ES-I3 (cell line): ENCODE results near the gene COPS3.
"Not testable (repeated sequence)": the region's sequence is repeated elsewhere in the genome, so short reads cannot be mapped to it uniquely, and the experiment has no call there.

Experiments used
- H3K36me3 ChIP-seq: 2 replicates; pipeline ENCODE4 v1.6.1; 2013; ENCODE audit warnings: mild to moderate bottlenecking, low read length, control low read depth, moderate library complexity; ENCODE audit not compliant: insufficient read depth
- H3K4me1 ChIP-seq: 2 replicates; pipeline ENCODE4 v1.6.1; 2013; ENCODE audit warnings: mild to moderate bottlenecking, control low read depth, low read length; ENCODE audit not compliant: insufficient read depth
- H3K9ac ChIP-seq: 2 replicates; pipeline ENCODE4 v1.6.1; 2013; ENCODE audit warnings: low read depth, mild to moderate bottlenecking, low read length, moderate library complexity
- H3K9me3 ChIP-seq: 2 replicates; pipeline ENCODE4 v1.6.1; 2013; ENCODE audit warnings: mild to moderate bottlenecking, low read length, moderate library complexity; ENCODE audit not compliant: control insufficient read depth, insufficient read depth

The COPS3 gene

DNA sequence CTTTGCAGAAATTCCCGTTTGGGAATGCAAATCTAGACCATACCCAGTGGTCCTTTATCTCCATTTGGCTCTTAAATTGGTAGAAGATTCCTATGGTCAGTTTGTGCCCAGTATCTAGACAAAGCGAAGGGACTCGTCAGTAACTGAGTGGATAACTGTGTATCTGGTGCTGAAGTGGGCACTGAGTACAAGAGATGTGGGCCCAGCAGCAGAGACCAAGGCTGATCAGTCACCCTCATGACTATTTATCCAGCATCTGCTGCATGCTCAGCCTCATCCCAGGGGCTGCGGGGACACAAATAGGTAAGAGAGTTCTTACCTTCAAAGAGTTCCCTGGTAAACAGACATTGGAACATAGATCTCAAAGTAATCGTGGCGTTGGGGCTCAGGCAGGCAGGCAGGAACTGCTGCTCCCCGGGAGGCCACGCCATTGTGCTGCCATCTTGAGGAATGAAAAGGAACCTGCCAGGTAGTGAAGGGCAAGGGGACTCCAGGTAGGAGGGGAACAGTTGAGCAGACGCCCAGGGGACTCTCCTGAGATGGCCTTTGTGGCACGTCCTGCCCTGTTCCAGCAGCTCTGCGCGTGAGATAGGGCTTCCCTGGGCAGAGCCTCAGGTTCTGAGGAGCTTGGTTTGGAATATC is 32.4 kb upstream of the COPS3 start:
- Histone ChIP-seq H3K4me1 (no peaks in the 10 kb centered on the region), H3K9ac (no peak overlapping the region), H3K9me3 (no peaks in the 10 kb centered on the region), H3K36me3 (no peaks in the 10 kb centered on the region)

DNA sequence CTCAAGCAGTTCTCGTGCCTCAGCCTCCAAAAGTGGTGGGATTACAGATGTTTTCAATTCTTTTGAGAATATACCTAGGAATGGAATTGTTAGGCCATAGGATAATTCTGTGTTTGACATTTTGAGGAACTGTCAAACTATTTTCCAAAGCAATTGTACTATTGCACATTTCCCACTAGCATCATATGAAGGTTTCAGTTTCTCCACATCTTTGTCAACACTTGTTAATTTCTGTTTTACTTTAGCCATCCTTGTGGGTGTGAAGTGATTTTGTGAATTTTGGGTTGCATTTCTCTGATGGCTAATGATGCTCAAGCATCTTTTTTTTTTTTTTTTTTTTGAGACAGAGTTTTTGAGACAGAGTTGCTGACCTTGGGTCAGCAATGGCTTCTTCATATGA is 28.3 kb upstream of the COPS3 start:
- no peaks in the 10 kb centered on the region for H3K36me3 ChIP-seq
- no peak overlapping the region for H3K9ac ChIP-seq
- H3K4me1 ChIP-seq = 0 out of 2 replicates have a peak, but pooled peaks cover 3% of the 10 kb centered on the region
- H3K9me3 ChIP-seq = no peaks in the 10 kb centered on the region

DNA sequence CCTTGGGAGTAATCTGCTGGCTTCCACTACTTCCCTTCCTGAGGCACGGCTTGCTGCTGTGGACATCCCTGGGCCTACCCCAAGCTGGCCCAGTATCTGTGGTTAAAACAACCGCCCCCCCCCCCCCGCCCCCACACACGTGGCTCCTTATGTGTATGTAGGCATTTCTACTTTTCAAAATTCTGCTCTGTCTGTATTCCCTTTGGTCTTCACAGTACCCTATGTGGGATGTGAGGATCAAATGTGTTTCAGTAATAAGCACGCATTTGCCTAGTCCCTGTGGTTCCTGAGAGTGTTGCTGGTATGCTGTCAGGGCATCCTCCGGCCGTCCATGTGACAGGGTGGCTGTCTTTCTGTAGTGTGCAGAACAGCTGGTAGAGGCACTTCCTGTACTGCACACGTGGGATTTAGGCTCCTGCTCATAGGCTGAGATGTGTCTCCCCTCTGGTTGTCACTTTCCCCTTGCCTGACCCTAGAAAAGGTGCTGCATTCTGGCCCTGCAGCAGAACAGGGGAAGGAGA is 24.3 kb upstream of the COPS3 start:
- Histone ChIP-seq H3K36me3 (no peaks in the 10 kb centered on the region), H3K9me3 (no peaks in the 10 kb centered on the region), H3K4me1 (0 out of 2 replicates have a peak, but pooled peaks cover 3% of the 10 kb centered on the region), H3K9ac (no peak overlapping the region)

GRCh38 chr17:17304521-17304985 is 23.5 kb upstream of the COPS3 start:
- Histone ChIP-seq H3K9me3 (no peaks in the 10 kb centered on the region), H3K36me3 (no peaks in the 10 kb centered on the region), H3K9ac (peak overlapping the region; percentile 81; the same call in 1 of the 2 replicates), H3K4me1 (0 out of 2 replicates have a peak, but pooled peaks cover 3% of the 10 kb centered on the region)

DNA sequence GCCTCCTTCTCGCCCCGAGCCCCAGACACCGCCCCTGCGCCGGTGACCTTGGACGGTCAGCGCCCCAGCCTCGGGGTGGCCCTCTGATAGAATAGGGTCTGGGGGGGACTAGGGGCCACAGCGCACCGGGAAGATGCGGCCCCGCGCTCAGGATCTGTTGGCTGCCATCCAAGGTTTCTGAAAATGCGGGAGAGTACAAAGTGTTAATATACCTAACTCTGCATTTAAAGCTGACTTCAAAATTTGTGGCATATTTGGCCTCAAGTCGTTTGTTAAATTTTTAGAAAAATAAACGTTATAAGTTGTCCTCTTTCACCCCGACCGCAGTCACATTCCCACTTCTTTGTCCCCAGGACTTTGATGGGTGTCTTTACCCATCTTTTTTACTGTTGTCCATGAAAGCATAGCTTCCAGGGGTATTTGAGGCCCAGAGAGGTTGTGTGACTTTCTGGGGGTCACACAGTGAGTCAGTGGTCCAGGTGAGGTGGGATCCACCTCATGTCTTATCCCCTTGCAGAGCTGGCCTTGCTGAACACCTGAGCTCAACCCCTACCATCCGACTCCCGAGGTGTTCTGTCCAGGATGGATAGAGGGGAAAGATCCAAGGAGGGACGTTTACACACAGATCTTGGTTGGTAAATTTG is 22.9 kb upstream of the COPS3 start:
- H3K4me1 ChIP-seq = 0 out of 2 replicates have a peak, but pooled peaks cover 3% of the 10 kb centered on the region
- no peaks in the 10 kb centered on the region for H3K36me3 ChIP-seq
- H3K9ac ChIP-seq = peak overlapping the region; percentile 81; the same call in 1 of the 2 replicates
- no peaks in the 10 kb centered on the region for H3K9me3 ChIP-seq

- H3K4me1 ChIP-seq = 0 out of 2 replicates have a peak, but pooled peaks cover 3% of the 10 kb centered on the region
- H3K9ac ChIP-seq = peak within 1 kb of the TSS; percentile 81
- no peaks in the 10 kb centered on the region for H3K36me3 ChIP-seq
- H3K9me3 ChIP-seq = no peaks in the 10 kb centered on the region
Measured at GRCh38 chr17:17303010-17303846, 22.2 kb upstream of the COPS3 start, which contains the start of gene NT5M. Gene NT5M (plus strand): TSS chr17:17303373. CDS start chr17:17303551, 178 bp downstream.

DNA sequence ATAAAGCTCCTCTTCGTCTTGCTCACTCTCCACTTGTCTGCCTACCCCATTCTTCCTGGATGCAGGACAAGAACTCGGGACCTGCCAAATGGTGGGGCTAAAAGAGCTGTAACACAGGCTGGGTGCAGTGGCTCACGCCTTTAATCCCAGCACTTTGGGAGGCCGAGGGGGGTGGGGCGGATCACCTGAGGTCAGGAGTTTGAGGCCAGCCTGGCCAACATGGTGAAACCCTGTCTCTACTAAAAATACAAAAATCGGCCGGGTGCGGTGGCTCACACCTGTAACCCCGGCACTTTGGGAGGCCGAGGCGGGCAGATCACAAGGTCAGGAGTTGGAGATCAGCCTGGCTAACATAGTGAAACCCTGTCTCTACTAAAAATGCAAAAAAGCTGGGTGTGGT is 20.6 kb upstream of the COPS3 start:
- not testable (repeated sequence) for H3K9me3 ChIP-seq, H3K36me3 ChIP-seq, H3K4me1 ChIP-seq
- H3K9ac ChIP-seq = peak overlapping the region; percentile 51; the same call in 1 of the 2 replicates

DNA sequence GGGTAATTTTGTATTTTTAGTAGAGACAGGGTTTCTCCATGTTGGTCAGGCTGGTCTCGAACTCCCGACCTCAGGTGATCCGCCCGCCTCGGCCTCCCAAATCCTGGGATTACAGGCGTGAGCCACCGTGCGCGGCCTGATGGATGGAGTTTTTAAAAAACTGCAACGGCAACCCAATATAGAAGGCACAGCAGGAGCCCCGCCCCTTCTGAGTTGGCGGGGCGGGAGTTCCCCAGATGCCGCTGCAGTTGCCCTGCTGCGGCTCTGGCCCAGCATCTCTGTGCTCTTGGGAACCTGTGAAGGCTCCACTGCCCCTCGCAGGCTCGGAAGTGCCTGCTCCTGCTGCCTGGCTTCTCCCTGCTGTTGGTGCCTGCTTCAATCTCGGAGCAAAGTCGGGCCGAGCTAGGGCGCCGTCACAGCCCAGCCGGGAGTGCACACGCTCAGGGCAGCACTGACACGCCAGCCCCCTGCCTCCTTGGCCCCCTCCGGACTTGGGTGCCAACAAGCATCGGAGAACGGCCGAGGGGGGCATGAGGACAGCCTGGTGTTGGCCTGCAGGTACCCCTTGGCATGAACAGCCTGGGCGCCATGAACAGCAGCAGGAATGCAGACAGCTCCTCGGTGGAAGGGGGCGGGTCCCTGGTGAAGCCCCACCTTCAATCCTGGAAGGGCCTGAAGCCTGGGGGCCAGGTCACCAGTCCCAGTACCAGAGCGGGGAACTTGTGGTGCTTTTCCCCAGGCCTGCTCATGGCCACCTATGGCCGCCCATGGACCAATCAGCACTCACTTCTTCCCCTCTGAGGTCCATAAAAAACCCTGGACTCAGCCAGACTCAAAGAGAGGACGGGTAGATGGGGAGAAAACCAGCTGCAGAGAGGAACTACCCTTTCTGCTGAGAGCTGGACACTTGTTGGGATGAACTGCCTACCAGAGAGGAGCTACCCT is 19.9 kb upstream of the COPS3 start:
- Histone ChIP-seq H3K4me1 (0 out of 2 replicates have a peak, but pooled peaks cover 3% of the 10 kb centered on the region), H3K9me3 (no peaks in the 10 kb centered on the region), H3K9ac (peak overlapping the region; percentile 51; the same call in 1 of the 2 replicates), H3K36me3 (no peaks in the 10 kb centered on the region)

DNA sequence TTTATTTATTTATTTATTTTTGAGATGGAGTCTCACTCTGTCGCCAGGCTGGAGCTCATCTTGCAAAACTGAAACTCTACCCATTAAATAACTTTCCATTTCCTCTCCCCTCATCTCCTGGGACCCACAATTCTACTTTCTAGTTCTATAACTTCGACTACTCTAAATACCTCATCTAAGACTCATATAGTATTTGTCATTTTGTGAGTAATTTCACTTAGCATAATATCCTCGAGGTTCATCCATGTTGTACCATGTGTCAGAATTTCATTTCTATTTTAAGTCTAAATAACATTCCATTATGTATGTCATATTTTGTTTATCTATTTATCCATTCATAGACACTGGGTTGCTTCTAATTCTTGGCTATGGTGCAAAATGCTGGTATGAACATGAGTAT is 17.1 kb upstream of the COPS3 start:
- Histone ChIP-seq H3K4me1 (no peaks in the 10 kb centered on the region), H3K36me3 (no peaks in the 10 kb centered on the region), H3K9me3 (no peaks in the 10 kb centered on the region), H3K9ac (no peak overlapping the region)

- no peaks in the 10 kb centered on the region for H3K4me1 ChIP-seq
- H3K9ac ChIP-seq = no peak overlapping the region
- no peaks in the 10 kb centered on the region for H3K9me3 ChIP-seq
- no peaks in the 10 kb centered on the region for H3K36me3 ChIP-seq
Measured at GRCh38 chr17:17297217-17297616, 16.2 kb upstream of the COPS3 start.

- Histone ChIP-seq H3K9ac (no peak overlapping the region), H3K9me3 (no peaks in the 10 kb centered on the region), H3K4me1 (no peaks in the 10 kb centered on the region), H3K36me3 (no peaks in the 10 kb centered on the region)
Measured at GRCh38 chr17:17295141-17295540, 14.1 kb upstream of the COPS3 start.

- Histone ChIP-seq H3K4me1 (no peaks in the 10 kb centered on the region), H3K9ac (no peak overlapping the region), H3K9me3 (no peaks in the 10 kb centered on the region), H3K36me3 (no peaks in the 10 kb centered on the region)
Measured at GRCh38 chr17:17289701-17290100, 8.7 kb upstream of the COPS3 start.

DNA sequence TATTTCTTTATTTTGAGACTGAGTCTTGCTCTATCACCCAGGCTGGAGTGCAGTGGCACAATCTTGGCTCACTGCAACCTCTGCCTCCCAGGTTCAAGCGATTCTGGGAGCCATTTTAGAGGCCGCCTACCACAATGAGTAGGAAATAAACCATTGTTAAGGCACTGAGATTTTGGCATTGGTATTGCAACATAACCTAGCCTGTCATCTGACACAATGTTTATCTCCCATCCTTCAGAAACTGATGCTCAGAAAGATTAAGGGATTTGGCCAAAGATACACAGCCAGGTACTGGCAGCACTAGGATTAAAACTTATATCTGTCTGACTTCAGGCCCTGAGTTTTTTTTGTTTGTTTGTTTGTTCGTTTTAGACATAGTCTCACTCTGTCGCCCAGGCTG is 8.0 kb upstream of the COPS3 start:
- no peaks in the 10 kb centered on the region for H3K9me3 ChIP-seq
- no peaks in the 10 kb centered on the region for H3K4me1 ChIP-seq
- no peak overlapping the region for H3K9ac ChIP-seq
- no peaks in the 10 kb centered on the region for H3K36me3 ChIP-seq
